LNCaP clone FGC (cell line): ENCODE measurements around the gene TAF4.

ENCODE experiments used
- DNase-seq: peaks from one replicate; pipeline ENCODE4 v3.0.0-alpha.2; 2011; ENCODE audit warnings: low read depth
- H3K4me3 ChIP-seq: 2 replicates; pipeline ENCODE4 v1.5.1; 2011; ENCODE audit warnings: mild to moderate bottlenecking, low read depth, low read length, control low read depth
- TF ChIP-seq, protein P1 (sequence below): IDR thresholded peaks from 2 replicates; pipeline ENCODE4 v1.5.1; 2012; ENCODE audit warnings: mild to moderate bottlenecking; ENCODE audit not compliant: control insufficient read depth, insufficient read depth; ENCODE audit errors: extremely low read depth

Gene TAF4

DNA sequence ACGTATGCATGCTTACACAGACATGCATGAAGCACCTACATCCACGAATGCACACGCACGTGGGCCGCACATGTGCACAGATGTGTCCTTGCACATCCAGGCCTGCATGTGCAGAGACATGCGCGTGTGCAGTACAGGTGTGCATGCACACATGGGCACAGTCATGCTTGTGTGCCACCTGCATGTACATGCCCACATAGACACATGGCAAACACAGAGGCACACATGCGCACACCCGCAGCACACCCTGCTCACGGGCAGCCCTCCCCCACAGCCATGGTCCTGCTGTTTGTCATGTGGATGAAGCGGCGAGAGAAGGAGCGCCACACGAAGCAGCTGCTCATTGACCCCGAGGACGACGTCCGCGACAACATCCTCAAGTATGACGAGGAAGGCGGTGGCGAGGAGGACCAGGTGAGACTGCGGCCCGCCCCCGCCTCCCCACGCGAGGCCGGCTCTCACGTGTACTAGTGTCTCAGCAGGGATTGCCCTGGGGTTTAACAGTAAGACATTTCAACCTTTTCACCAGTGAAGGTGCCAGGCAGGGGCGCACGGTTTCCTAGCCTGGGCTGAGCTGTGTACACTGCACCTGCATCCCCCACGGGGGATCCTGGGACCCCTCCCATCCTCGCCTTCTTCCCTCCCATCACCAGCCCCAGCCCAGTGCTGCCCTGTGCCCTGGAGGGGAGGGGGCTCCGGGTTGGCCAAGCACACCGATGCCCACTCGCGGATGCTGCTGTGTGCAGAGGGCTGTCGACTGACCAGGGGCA lies 132.8 kb downstream of the TAF4 start:
- TF ChIP-seq, protein P1, sequence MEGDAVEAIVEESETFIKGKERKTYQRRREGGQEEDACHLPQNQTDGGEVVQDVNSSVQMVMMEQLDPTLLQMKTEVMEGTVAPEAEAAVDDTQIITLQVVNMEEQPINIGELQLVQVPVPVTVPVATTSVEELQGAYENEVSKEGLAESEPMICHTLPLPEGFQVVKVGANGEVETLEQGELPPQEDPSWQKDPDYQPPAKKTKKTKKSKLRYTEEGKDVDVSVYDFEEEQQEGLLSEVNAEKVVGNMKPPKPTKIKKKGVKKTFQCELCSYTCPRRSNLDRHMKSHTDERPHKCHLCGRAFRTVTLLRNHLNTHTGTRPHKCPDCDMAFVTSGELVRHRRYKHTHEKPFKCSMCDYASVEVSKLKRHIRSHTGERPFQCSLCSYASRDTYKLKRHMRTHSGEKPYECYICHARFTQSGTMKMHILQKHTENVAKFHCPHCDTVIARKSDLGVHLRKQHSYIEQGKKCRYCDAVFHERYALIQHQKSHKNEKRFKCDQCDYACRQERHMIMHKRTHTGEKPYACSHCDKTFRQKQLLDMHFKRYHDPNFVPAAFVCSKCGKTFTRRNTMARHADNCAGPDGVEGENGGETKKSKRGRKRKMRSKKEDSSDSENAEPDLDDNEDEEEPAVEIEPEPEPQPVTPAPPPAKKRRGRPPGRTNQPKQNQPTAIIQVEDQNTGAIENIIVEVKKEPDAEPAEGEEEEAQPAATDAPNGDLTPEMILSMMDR, result no peak
- no peak for DNase-seq
- H3K4me3 ChIP-seq, result no peak overlapping the region

DNA sequence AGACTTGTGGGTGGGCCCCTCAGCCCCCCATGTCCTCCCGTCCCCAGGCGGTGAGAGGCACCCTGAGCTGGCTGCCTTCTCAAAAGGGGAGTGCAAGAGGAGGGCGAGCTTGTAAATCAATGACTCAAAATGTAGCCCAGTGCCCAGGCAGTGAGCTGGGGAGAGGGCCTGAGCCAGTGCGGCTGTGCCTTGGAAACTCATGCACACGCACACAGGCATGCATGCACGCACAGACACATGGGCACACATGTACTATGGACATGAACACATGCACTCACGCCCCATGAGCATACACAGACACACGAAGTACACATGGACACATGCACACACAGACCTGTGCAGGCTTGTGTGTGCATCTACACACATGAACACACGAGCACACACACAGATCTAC lies 133.5 kb downstream of the TAF4 start:
- DNase-seq, result no peak
- no peak overlapping the region for H3K4me3 ChIP-seq
- TF ChIP-seq, protein P1, result no peak

DNA sequence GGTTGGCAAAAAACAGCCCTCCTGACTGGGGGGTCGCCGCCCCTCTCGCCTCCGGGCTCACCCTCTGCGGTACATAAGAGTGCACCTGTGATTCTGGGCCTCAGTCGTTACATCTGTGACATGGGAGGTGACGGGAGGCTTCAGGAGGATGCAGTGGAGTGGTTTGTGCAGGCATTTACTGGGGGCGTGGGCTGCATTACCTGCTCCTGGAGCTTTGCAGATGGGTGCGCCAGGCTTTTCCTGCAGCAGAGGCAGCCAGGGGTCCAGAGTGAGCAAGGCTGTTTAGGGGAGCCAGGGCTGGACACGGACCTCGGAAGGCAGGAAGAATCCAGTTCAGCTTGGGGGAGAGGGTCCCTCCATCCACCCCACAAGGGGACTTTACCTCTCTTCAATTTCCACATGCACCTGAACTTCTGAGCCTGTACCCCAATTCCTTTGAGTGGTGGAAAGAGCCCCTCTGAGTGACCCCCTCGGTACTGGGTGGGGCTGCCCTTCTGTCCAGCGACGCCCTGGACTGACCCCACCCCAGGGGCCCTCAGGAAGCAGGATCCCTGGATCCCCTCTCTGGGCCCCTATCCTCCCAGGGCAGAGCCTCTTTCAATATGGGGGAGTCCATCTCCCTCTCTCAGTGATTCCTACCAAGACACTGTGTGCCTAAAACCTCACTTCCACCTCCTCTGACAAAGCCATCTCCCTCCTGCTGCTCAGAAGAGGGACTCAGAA lies 134.0 kb downstream of the TAF4 start:
- no peak overlapping the region for H3K4me3 ChIP-seq
- TF ChIP-seq, protein P1, result no peak
- no peak for DNase-seq

DNA sequence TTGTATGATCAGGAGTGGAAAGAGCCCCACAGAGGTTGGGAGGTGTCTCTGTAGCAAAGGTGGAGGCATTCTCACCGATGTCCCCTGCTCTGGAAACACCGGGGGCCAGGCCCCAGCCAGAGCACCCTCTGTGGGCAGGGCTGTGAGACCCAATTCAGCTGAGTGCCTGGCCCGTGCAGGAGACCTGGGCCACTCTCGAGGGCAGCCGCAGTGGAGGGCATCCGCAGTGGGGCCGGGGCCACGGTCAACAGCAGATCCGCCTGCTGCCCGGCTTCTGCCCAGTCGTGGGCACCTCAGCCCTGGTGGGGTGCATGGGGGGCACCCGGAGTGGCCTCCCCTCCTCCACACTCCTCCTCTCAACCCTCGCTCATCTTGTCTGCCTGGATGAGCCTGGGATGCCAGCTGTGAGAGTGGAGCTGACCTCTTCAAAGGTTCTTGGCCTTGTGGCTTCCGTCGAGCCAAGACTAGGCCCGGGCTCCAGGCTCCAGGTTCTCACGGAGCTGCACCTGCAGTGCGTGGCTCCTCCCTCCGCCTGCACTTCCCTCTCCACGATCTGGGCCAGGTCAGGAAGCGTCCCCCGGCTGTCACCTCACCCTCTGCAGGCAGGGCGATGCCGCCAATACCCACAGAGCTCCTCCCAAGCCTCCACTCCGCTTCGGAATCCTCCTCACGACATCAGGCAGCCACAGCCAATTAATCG lies 134.8 kb downstream of the TAF4 start:
- TF ChIP-seq, protein P1, result no peak
- no peak overlapping the region for H3K4me3 ChIP-seq
- no peak for DNase-seq

DNA sequence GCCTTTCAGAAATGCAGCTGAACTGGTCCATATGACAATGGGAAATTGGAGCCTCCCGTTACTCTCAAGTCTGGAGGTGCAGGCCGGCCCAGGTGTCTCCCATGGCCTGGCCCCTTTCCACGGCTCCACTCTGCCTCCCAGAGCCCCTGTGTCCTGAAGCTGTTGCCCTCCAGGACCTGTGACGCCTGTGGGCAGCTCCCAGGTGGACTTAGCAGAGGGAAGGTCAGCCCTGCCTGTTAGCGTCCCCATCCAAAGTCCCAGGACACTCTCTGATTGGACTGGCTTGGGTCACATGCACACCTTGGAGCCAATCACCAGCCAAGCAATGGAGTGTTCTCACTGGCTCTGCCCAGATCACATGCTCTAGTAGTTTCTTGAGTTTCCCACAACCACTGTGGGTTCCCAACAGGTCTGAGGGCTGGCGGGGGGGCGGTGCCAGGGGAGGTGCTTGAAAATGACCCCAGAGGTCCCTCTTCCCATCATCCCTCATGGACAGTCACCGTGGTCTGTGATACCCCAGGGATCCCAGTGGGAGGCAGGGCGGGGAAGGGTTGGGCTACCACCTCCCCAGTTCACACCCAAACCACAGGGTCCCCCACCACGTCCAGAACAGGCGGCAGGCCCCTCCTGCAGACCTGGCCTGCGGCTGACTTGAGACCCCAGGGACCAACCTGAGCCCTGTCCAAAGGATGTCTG lies 135.6 kb downstream of the TAF4 start:
- TF ChIP-seq, protein P1, result no peak
- no peak for DNase-seq
- H3K4me3 ChIP-seq, result no peak overlapping the region

DNA sequence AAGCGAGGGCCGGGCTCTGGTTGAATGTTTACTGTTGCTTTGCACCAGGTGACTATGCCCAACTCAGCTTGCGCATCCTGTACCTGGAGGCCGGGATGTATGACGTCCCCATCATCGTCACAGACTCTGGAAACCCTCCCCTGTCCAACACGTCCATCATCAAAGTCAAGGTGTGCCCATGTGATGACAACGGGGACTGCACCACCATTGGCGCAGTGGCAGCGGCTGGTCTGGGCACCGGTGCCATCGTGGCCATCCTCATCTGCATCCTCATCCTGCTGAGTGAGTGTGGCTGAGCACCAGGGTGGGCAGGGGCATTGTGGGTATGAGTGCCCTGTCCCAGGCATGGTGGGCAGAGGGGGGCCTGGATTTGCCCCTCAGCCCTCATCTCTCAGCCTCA lies 136.1 kb downstream of the TAF4 start:
- no peak for DNase-seq
- no peak overlapping the region for H3K4me3 ChIP-seq
- TF ChIP-seq, protein P1, result no peak
